HepG2 (cell line): ENCODE measurements around the gene AUTS2. TPM values are rescaled to one million over a fixed set of nuclear protein-coding genes. Genes with fewer than 3 reads are reported as not detected.

Experiments
- ATAC-seq: fragments of 200-7000 bp; cut with Tn5 transposase; 3 replicates; pipeline ENCODE4 v1.9.1; 2020; ENCODE audit warnings: mild to moderate bottlenecking, moderate library complexity
- BruUV-seq: library from RNA; stranded (reverse); fragments of 400-500 nt; replicated peaks from 2 replicates; lab custom pipeline; 2021; lab: Mats Ljungman, UMichigan
- CTCF ChIA-PET: fragments of 300-600 bp; formaldehyde crosslinking; extraction: SDS; loops from one replicate; lab custom pipeline; 2021; ENCODE audit warnings: low total read pairs, inconsistent platforms, low intra/inter-chr PET ratio; lab: Yijun Ruan, JAX
- POLR2A ChIA-PET: fragments of 350-600 bp; sonication (Branson Sonifier 250); formaldehyde crosslinking; loops from one replicate; lab custom pipeline; 2020; ENCODE audit warnings: antibody characterized with exemption, inconsistent platforms; lab: Yijun Ruan, JAX
- DNase-seq: peaks from one replicate; pipeline ENCODE4 v3.0.0-alpha.2; 2015; ENCODE audit warnings: low spot score
- FAIRE-seq: peaks from 3 replicates; lab custom pipeline; 2011; peaks lifted over from hg19 to GRCh38; lab: Jason Lieb, UNC
- H2AFZ ChIP-seq: one replicate; pipeline ENCODE4 v1.6.1; 2011; ENCODE audit warnings: low read length, inconsistent platforms
- H3K27ac ChIP-seq: fragments of 300-600 bp; 3 replicates; pipeline ENCODE4 v1.8.0; 2011; ENCODE audit warnings: mixed run types, mild to moderate bottlenecking, mixed read lengths, low read length, inconsistent platforms; ENCODE audit not compliant: insufficient read depth; ENCODE audit errors: extremely low read length
- H3K27me3 ChIP-seq, 2 experiments: fragments of 200-600 bp in 1 of 2; 2 replicates in 1 of 2; 3 replicates in 1 of 2; pipeline versions ENCODE4 v1.6.0 to v1.8.0; 2011; ENCODE audit warnings: low read length in 2 of 2, mild to moderate bottlenecking in 2 of 2, moderate library complexity in 2 of 2, inconsistent platforms in 1 of 2; ENCODE audit not compliant: insufficient read depth in 2 of 2, control insufficient read depth in 1 of 2
- H3K36me3 ChIP-seq, 2 experiments: fragments of 200-600 bp in 1 of 2; replicated peaks in 1 of 2; 2 replicates in 1 of 2; 3 replicates in 1 of 2; pipeline versions ENCODE4 v1.5.1 to v1.8.0; 2011; ENCODE audit warnings: low read length in 2 of 2, inconsistent platforms in 1 of 2; ENCODE audit not compliant: insufficient read depth in 2 of 2, control insufficient read depth in 1 of 2
- H3K4me1 ChIP-seq: 2 replicates; pipeline ENCODE4 v1.5.1; 2012; ENCODE audit warnings: low read length, inconsistent platforms; ENCODE audit not compliant: insufficient read depth
- H3K4me2 ChIP-seq: 2 replicates; pipeline ENCODE4 v1.6.0; 2011; ENCODE audit warnings: low read depth, low read length, inconsistent platforms
- H3K4me3 ChIP-seq, 3 experiments: fragments of 200-600 bp in 1 of 3; sonication (generic), shearing (Covaris generic) in 1 of 3; replicated peaks in 1 of 3; 2 replicates each; pipeline ENCODE4 v1.5.1; 2011 to 2016; ENCODE audit warnings: low read length in 3 of 3, inconsistent platforms in 2 of 3, low read depth in 2 of 3, mild to moderate bottlenecking in 2 of 3, control low read depth in 1 of 3, mixed read lengths in 1 of 3; ENCODE audit not compliant: insufficient read depth in 1 of 3
- H3K79me2 ChIP-seq: one replicate; pipeline ENCODE4 v1.6.1; 2011; ENCODE audit warnings: low read length, inconsistent platforms; ENCODE audit not compliant: insufficient read depth
- H3K9ac ChIP-seq: 2 replicates; pipeline ENCODE4 v1.6.0; 2011; ENCODE audit warnings: mild to moderate bottlenecking, low read depth, low read length, inconsistent platforms; ENCODE audit not compliant: insufficient read depth
- H3K9me3 ChIP-seq: 2 replicates; pipeline ENCODE4 v1.5.1; 2012; ENCODE audit warnings: mild to moderate bottlenecking, low read length
- H4K20me1 ChIP-seq: 2 replicates; pipeline ENCODE4 v1.6.0; 2011; ENCODE audit warnings: inconsistent platforms, mild to moderate bottlenecking, low read length, moderate library complexity; ENCODE audit not compliant: insufficient read depth
- AHR ChIP-seq: IDR thresholded peaks from 2 replicates; pipeline ENCODE4 v1.6.1; 2018; ENCODE audit warnings: missing genetic modification reagents, missing compliant biosample characterization
- GTF3A ChIP-seq: sonication (generic); formaldehyde crosslinking; conservative IDR thresholded peaks from 2 replicates; pipeline ENCODE4 v1.4.0; 2020; ENCODE audit warnings: mild to moderate bottlenecking, missing genetic modification reagents
- IKZF5 ChIP-seq: IDR thresholded peaks from 2 replicates; pipeline ENCODE4 v1.6.1; 2018; ENCODE audit warnings: missing genetic modification reagents, mild to moderate bottlenecking, missing compliant biosample characterization
- MTERF4 ChIP-seq: sonication (generic); formaldehyde crosslinking; IDR thresholded peaks from 2 replicates; pipeline ENCODE4 v1.8.0; 2023; ENCODE audit warnings: mild to moderate bottlenecking, missing genetic modification reagents
- NFIC ChIP-seq: IDR thresholded peaks from 2 replicates; pipeline ENCODE4 v1.6.1; 2012; ENCODE audit warnings: mild to moderate bottlenecking, low read length, inconsistent platforms
- NKX3-1 ChIP-seq: sonication (generic); formaldehyde crosslinking; IDR thresholded peaks from 2 replicates; pipeline ENCODE4 v1.5.0; 2020; ENCODE audit warnings: missing genetic modification reagents
- RARA ChIP-seq: IDR thresholded peaks from 2 replicates; pipeline ENCODE4 v1.6.1; 2016; ENCODE audit warnings: missing genetic modification reagents, missing compliant biosample characterization
- SALL2 ChIP-seq: sonication (generic); formaldehyde crosslinking; IDR thresholded peaks from 2 replicates; pipeline ENCODE4 v1.8.1; 2023; ENCODE audit warnings: mild to moderate bottlenecking, missing genetic modification reagents, inconsistent platforms
- TEAD2 ChIP-seq: sonication (generic); formaldehyde crosslinking; IDR thresholded peaks from 2 replicates; pipeline ENCODE4 v1.9.0; 2021; ENCODE audit warnings: missing genetic modification reagents
- THAP11 ChIP-seq: IDR thresholded peaks from 2 replicates; pipeline ENCODE4 v1.6.1; 2016; ENCODE audit warnings: missing biosample characterization, missing genetic modification reagents
- ZMYM4 ChIP-seq: sonication (generic); formaldehyde crosslinking; IDR thresholded peaks from 2 replicates; pipeline ENCODE4 v1.8.1; 2023; ENCODE audit warnings: mild to moderate bottlenecking, missing genetic modification reagents
- ZNF124 ChIP-seq: sonication (generic); formaldehyde crosslinking; IDR thresholded peaks from 2 replicates; pipeline ENCODE4 v1.4.0; 2020; ENCODE audit warnings: missing genetic modification reagents
- ZNF24 ChIP-seq: fragments of 450-650 bp; IDR thresholded peaks from 2 replicates; pipeline ENCODE4 v1.6.1; 2017; ENCODE audit warnings: antibody characterized with exemption, mild to moderate bottlenecking
- ZNF253 ChIP-seq: sonication (generic); formaldehyde crosslinking; IDR thresholded peaks from 2 replicates; pipeline ENCODE4 v1.8.0; 2022; ENCODE audit warnings: mild to moderate bottlenecking, missing genetic modification reagents, borderline replicate concordance
- ZNF615 ChIP-seq: sonication (generic); formaldehyde crosslinking; IDR thresholded peaks from 2 replicates; pipeline ENCODE4 v1.5.0; 2020; ENCODE audit warnings: mild to moderate bottlenecking, missing genetic modification reagents, borderline replicate concordance
- ZZZ3 ChIP-seq: sonication (generic); formaldehyde crosslinking; IDR thresholded peaks from 2 replicates; pipeline ENCODE4 v1.4.0; 2020; ENCODE audit warnings: missing genetic modification reagents, mild to moderate bottlenecking, borderline replicate concordance
- WGBS: methylation state at CpG from one replicate; pipeline ENCODE4 v1.1.6; 2017; ENCODE audit warnings: low lambda C conversion rate; 5-methylcytosine and 5-hydroxymethylcytosine counted together
- in situ Hi-C: cut with HindIII; loops from 2 replicates; pipeline ENCODE4 v1.10.0; 2017; ENCODE audit warnings: low pct_unique_long_range_greater_than_20kb; ENCODE audit not compliant: extremely low pct_ligation_motif_present
- intact Hi-C: fragments of 100-400 bp; cut with micrococcal nuclease; formaldehyde crosslinking; loops from one replicate; pipeline ENCODE4 v1.10.0; 2022; ENCODE audit not compliant: unreplicated experiment
- polyA plus RNA-seq, 8 experiments: library from polyadenylated mRNA; depleted of rRNA in 3 of 8; stranded (reverse) in 7 of 8; unstranded in 1 of 8; fragments of >200 nt; fragmentation: Illumina TruSeq in 4 of 8; extraction: Trizol in 4 of 8; gene quantifications; 2 replicates each; pipeline versions ENCODE4 v1.2.1 to v1.2.3, GENCODE V29; 2011 to 2016; ENCODE audit warnings: low read depth in 4 of 8, missing spikeins in 1 of 8, mixed read lengths in 1 of 8; ENCODE audit not compliant: insufficient read depth in 1 of 8
- total RNA-seq, 5 experiments: library from RNA; depleted of rRNA; stranded (reverse); fragments of >200 nt; fragmentation: Illumina TruSeq; extraction: Trizol; gene quantifications; 2 replicates each; pipeline ENCODE4 v1.2.3, GENCODE V29; 2016; ENCODE audit warnings: low read depth in 1 of 5

The AUTS2 gene
- total and polyA plus RNA-seq, 2 of the 13 experiments (the other 11 are each of a cell fraction or from before 2014, with no cell fraction given) = 0.38 TPM; not detected in 1

GRCh38 chr7:69640216-69640615 is 41.9 kb downstream of the AUTS2 start (continued):
- TF ChIP-seq MTERF4 (CRISPR knock-in tag) (no peak), IKZF5 (no peak), TEAD2 (CRISPR knock-in tag) (no peak), GTF3A (CRISPR knock-in tag) (no peak)

GRCh38 chr7:69640925-69641594 is 42.8 kb downstream of the AUTS2 start:
- H3K79me2 ChIP-seq = no peaks in the 10 kb centered on the region
- no peak overlapping the region for H2AFZ ChIP-seq
- no peak for TF ChIP-seq ZNF253 (CRISPR knock-in tag)
- no peak for TF ChIP-seq NFIC
- TF ChIP-seq ZNF124 (CRISPR knock-in tag) = no peak
- TF ChIP-seq NKX3-1 (CRISPR knock-in tag) = no peak
- TF ChIP-seq THAP11 (CRISPR knock-in tag) = no peak
- TF ChIP-seq ZNF615 (CRISPR knock-in tag) = no peak
- no peak for TF ChIP-seq ZMYM4
- TF ChIP-seq RARA (CRISPR knock-in tag) = no peak
- no peak for TF ChIP-seq AHR (CRISPR knock-in tag)
- no peak for TF ChIP-seq ZZZ3 (CRISPR knock-in tag)
- no peak for TF ChIP-seq SALL2
- TF ChIP-seq ZNF24 = no peak
- TF ChIP-seq, all 625 proteins: peak for 0
- BruUV-seq = no TSS peak
- in situ Hi-C loops = no loop called here
- DNase-seq (no peak), ATAC-seq (no peak), FAIRE-seq (no peak)
- no peak overlapping the region for H3K27ac ChIP-seq
- intact Hi-C loops = no loop called here
- WGBS = 25% methylated on average over 5 of the region's 5 CpGs
- no peaks in the 10 kb centered on the region for H3K9me3 ChIP-seq
- no peak overlapping the region for H3K4me2 ChIP-seq
- H3K4me3 ChIP-seq = no peak overlapping the region
- no peak overlapping the region for H3K9ac ChIP-seq
- no peaks in the 10 kb centered on the region for H3K36me3 ChIP-seq
- H3K27me3 ChIP-seq = no peaks in the 10 kb centered on the region
- no peaks in the 10 kb centered on the region for H3K4me1 ChIP-seq
- ChIA-PET CTCF (no interaction called here), POLR2A (no interaction called here)
- H4K20me1 ChIP-seq = no peaks in the 10 kb centered on the region
